Muscle layer of colon (tissue), 2 donors: ENCODE measurements around the gene PCBP3.

Experiments
- H3K27ac ChIP-seq: one replicate; pipeline ENCODE4 v1.7.0; 2013; ENCODE audit warnings: low read depth, mild to moderate bottlenecking, low read length, moderate library complexity
- H3K27me3 ChIP-seq, 2 donors: one replicate each; pipeline ENCODE4 v1.7.0; 2013; ENCODE audit warnings: low read length in 2 of 2, mild to moderate bottlenecking in 2 of 2; ENCODE audit not compliant: insufficient read depth in 2 of 2, control insufficient read depth in 1 of 2
- H3K36me3 ChIP-seq: one replicate; pipeline ENCODE4 v1.7.0; 2013; ENCODE audit warnings: mild to moderate bottlenecking, low read length; ENCODE audit not compliant: insufficient read depth
- H3K4me1 ChIP-seq: one replicate; pipeline ENCODE4 v1.7.0; 2013; ENCODE audit warnings: mild to moderate bottlenecking, low read length; ENCODE audit not compliant: insufficient read depth
- H3K4me3 ChIP-seq, 2 donors: one replicate each; pipeline ENCODE4 v1.7.0; 2013; ENCODE audit warnings: low read length in 2 of 2, low read depth in 1 of 2, mild to moderate bottlenecking in 1 of 2, moderate library complexity in 1 of 2
- H3K9ac ChIP-seq: one replicate; pipeline ENCODE4 v1.7.0; 2013; ENCODE audit warnings: low read length
- H3K9me3 ChIP-seq: one replicate; pipeline ENCODE4 v1.7.0; 2013; ENCODE audit warnings: mild to moderate bottlenecking, low read length
- donor health status: abdominal sarcoma.
- donor health status: Adenocarcinoma of cecum.

PCBP3 gene

DNA sequence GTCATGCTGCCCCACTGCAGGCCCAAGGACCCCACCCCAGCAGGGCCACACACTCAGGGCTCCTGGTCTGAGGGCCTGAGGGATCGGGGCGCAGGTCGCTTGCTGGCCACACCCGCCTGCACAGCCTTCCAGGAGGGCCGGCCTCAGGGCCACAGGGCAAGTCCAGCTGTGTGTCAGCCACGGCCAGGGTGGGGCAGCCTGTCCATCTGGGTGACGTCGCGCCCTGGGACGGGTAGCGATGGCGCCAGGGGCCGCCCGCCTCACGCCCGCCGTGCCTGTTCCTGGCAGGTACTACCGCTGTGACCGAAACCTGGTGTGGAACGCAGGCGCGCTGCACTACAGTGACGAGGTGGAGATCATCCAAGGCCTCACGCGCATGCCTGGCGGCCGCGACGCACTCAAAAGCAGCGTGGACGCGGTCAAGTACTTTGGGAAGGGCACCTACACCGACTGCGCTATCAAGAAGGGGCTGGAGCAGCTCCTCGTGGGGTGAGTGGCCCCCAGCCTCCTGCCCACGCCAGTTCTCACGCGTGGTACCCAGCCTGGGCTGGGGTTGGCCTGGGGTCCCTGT is 340.5 kb downstream of the PCBP3 start:
- peak overlapping the region; percentile 34 to 49 for H3K4me3 ChIP-seq
- no peaks in the 10 kb centered on the region for H3K9me3 ChIP-seq
- H3K36me3 ChIP-seq: peaks cover 39% of the 10 kb centered on the region
- H3K27ac ChIP-seq: peak overlapping the region; percentile 76
- H3K4me1 ChIP-seq: peaks cover 59% of the 10 kb centered on the region
- no peaks in the 10 kb centered on the region for H3K27me3 ChIP-seq
- peak overlapping the region; percentile 25 for H3K9ac ChIP-seq

- Histone ChIP-seq H3K9ac (peak overlapping the region; percentile 25), H3K4me1 (peaks cover 53% of the 10 kb centered on the region), H3K9me3 (no peaks in the 10 kb centered on the region), H3K27ac (peak overlapping the region; percentile 76), H3K27me3 (no peaks in the 10 kb centered on the region), H3K4me3 (peak overlapping the region in 1 of 2 donors; percentile 49), H3K36me3 (peaks cover 44% of the 10 kb centered on the region)
These were observed 341.1 kb downstream of the PCBP3 start for GRCh38 chr21:45984584-45985095.

- peak overlapping the region; percentile 25 for H3K9ac ChIP-seq
- no peaks in the 10 kb centered on the region for H3K27me3 ChIP-seq
- peaks cover 55% of the 10 kb centered on the region for H3K36me3 ChIP-seq
- no peaks in the 10 kb centered on the region for H3K9me3 ChIP-seq
- peak overlapping the region in 1 of 2 donors; percentile 21 for H3K4me3 ChIP-seq
- H3K4me1 ChIP-seq: peaks cover 53% of the 10 kb centered on the region
- peak overlapping the region; percentile 3 for H3K27ac ChIP-seq
These were observed 342.2 kb downstream of the PCBP3 start for GRCh38 chr21:45985471-45986315.

DNA sequence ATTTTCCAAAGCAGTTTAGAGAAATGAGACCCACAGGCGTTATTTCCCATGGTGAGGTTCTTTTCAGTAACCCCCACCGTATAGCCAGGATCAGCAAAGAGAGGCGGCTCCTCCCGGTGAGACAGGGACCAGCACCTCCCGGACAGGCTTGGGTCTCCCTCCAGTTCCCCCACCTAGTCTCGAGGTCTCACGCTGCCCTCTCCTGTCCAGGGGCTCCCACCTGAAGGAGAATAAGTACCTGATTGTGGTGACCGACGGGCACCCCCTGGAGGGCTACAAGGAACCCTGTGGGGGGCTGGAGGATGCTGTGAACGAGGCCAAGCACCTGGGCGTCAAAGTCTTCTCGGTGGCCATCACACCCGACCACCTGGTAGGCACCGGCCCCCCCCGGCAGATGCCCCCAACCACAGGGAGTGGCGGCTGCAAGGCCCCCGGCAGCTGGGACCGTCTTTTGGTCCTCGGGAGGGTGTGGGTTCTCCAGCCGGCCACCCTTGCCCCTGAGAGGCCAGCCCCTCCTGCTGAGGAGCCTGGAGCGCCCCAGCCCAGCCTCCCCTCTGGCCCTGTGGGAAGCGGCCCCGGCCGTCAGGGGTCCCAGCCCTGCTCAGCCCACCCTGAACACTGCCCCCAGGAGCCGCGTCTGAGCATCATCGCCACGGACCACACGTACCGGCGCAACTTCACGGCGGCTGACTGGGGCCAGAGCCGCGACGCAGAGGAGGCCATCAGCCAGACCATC is 343.0 kb downstream of the PCBP3 start:
- H3K9ac ChIP-seq: peak overlapping the region; percentile 25
- no peaks in the 10 kb centered on the region for H3K27me3 ChIP-seq
- H3K9me3 ChIP-seq: no peaks in the 10 kb centered on the region
- H3K4me1 ChIP-seq: peaks cover 54% of the 10 kb centered on the region
- peak overlapping the region; percentile 56 for H3K27ac ChIP-seq
- H3K36me3 ChIP-seq: peaks cover 60% of the 10 kb centered on the region
- H3K4me3 ChIP-seq: peak overlapping the region in 1 of 2 donors; percentile 39

GRCh38 chr21:45987121-45987711 is 343.7 kb downstream of the PCBP3 start:
- H3K4me1 ChIP-seq: peaks cover 61% of the 10 kb centered on the region
- H3K27me3 ChIP-seq: no peaks in the 10 kb centered on the region
- H3K27ac ChIP-seq: peak overlapping the region; percentile 56
- H3K36me3 ChIP-seq: peaks cover 68% of the 10 kb centered on the region
- H3K9me3 ChIP-seq: no peaks in the 10 kb centered on the region
- no peak overlapping the region for H3K4me3 ChIP-seq
- no peak overlapping the region for H3K9ac ChIP-seq

GRCh38 chr21:45988366-45989347 is 345.1 kb downstream of the PCBP3 start:
- Histone ChIP-seq H3K9me3 (no peaks in the 10 kb centered on the region), H3K27me3 (no peaks in the 10 kb centered on the region), H3K36me3 (peaks cover 82% of the 10 kb centered on the region), H3K4me3 (no peak overlapping the region), H3K4me1 (peaks cover 75% of the 10 kb centered on the region), H3K9ac (no peak overlapping the region), H3K27ac (peak overlapping the region; percentile 56)

DNA sequence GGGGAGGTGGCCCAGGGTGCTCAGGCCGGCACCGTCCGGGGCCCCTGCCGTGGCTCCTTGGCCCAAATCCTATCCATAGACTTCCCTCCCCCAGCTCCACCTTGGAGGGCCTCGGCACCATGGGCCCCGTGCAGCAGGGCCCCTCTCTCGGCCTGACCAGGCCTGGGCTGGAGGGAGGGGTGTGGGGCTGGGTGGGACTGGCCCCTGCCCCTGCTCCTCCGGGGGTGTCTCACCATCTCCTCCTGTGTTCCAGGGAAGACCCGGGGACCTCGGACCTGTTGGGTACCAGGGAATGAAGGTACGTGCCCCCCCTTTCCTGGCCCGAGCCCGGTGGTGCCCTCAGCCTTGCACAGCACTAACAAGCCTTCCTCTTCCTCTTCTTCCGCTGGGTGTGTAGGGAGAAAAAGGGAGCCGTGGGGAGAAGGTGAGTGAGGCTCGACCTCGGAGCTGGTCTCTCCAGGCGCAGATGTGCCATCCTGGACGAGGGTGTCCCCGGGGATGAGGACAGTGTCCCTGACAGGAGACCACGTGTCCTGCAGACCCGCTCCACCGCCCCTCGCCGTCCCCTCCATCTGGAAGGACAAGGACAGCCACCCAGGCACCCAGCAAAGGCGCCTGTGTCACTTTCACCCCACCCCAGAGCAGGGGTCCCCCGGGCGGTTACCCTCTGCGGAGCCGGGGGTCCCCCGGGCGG is 346.0 kb downstream of the PCBP3 start:
- Histone ChIP-seq H3K27ac (no peak overlapping the region), H3K27me3 (no peaks in the 10 kb centered on the region), H3K9me3 (no peaks in the 10 kb centered on the region), H3K4me3 (no peak overlapping the region), H3K9ac (no peak overlapping the region), H3K36me3 (peaks cover 85% of the 10 kb centered on the region), H3K4me1 (peaks cover 77% of the 10 kb centered on the region)

DNA sequence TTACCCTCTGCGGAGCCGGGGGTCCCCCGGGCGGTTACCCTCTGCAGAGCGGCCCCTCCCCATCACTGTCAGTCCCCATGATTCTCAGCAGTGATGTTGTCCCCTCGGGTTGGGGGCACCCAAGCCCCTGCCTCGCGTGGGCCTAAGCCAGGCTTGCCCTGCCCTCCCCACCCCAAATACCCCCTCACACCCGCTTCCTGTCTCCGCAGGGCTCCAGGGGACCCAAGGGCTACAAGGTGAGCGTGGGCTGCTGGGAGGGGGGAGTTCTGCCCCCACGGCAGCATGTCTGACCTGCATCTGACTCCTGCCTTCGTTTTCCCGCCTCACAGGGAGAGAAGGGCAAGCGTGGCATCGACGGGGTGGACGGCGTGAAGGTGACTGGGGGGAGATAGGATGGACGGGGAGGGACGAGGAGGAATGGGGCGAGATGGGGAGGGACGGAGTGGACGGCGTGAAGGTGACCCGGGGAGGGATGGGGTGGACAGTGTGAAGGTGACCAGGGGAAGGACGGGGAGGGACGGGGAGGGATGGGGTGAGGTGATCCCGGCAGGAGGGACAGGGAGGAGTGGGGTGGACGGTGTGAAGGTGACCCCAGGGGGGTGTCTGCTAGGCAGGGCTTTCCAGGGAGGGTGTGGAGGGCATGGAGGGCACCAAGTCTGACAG is 346.7 kb downstream of the PCBP3 start:
- H3K36me3 ChIP-seq: peaks cover 85% of the 10 kb centered on the region
- no peaks in the 10 kb centered on the region for H3K27me3 ChIP-seq
- no peak overlapping the region for H3K9ac ChIP-seq
- H3K27ac ChIP-seq: no peak overlapping the region
- H3K9me3 ChIP-seq: no peaks in the 10 kb centered on the region
- H3K4me3 ChIP-seq: no peak overlapping the region
- peaks cover 77% of the 10 kb centered on the region for H3K4me1 ChIP-seq

DNA sequence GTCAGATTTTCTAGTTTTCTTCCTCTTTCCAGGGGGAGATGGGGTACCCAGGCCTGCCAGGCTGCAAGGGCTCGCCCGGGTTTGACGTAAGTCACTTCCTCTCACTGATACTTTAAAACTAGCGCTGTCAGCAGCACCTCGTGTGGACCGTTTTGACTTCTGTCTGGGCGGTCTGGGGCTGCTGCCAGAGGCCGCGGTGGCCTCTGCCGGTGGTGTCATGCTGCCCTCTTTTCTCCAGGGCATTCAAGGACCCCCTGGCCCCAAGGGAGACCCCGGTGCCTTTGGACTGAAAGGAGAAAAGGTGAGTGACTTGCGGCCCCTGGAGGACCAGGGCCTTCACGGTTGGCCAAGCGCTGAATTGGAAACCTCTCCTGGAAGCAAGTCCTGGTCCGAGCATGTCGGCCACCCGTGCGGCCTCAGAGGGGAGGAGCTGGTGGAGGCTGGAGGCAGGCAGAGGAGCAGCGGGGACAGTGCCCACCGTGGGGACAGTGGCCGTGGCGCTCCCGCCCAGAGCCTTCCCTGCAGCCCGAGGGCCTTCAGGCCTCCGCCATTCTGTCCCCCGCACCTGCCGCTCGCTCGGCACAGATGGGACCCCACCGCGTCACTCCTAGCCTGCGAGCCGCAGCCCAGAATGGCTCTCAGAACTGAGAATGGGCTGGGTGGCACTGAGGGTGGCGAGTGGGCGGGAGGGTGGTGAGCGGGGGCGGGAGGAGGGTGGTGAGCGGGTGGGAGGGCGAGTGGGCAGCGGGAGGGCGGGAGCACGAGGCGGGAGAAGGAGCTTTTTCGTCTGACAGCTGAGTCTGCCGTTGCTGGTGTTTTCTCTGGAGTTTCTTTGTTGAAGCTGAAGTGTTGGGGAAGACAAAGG is 347.4 kb downstream of the PCBP3 start:
- Histone ChIP-seq H3K4me1 (peaks cover 74% of the 10 kb centered on the region), H3K9ac (no peak overlapping the region), H3K27me3 (no peaks in the 10 kb centered on the region), H3K9me3 (no peaks in the 10 kb centered on the region), H3K4me3 (no peak overlapping the region), H3K27ac (peak overlapping the region; percentile 48), H3K36me3 (peaks cover 85% of the 10 kb centered on the region)
